ENCODE results near the gene GUCA1A. TPM values are rescaled to one million over a fixed set of nuclear protein-coding genes. Genes with fewer than 3 reads are reported as not detected.

Gene GUCA1A
- total and polyA plus RNA-seq, 2 of the 4 experiments (the other 2 are of a cell fraction) = 0.18 to 0.32 TPM

DNA sequence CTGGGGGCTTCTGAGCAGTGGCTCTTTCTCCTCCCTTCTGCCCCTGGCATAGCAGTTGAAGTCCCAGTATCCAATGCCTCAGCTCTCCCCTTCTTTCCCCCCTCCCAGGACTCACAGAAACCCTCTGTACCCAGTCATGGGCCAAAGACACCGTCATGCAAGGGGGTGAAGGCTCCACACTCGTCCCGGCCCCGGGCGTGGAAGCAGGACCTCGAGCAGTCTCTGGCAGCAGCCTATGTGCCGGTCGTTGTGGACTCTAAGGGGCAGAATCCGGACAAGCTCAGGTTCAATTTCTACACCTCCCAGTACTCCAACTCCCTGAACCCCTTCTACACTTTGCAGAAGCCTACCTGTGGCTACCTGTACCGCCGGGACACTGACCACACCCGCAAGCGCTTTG is 10.4 kb upstream of the GUCA1A start:
- H3K9ac ChIP-seq (ENCODE audit: low read depth, low read length) = no peak overlapping the region
- H3K27me3 ChIP-seq (ENCODE audit: control insufficient read depth, insufficient read depth, low read length) = peaks cover 7% of the 10 kb centered on the region
- no peak overlapping the region for H4K91ac ChIP-seq (ENCODE audit: insufficient read depth, low read depth, low read length)
- no peak overlapping the region for H3K14ac ChIP-seq (replicated peaks; ENCODE audit: low read depth, low read length)
- DNase-seq (no peak), ATAC-seq (ENCODE audit: low read depth) (no peak)
- H2BK20ac ChIP-seq (ENCODE audit: low read depth, low read length) = peak overlapping the region; percentile 1; the same call in 1 of the 2 replicates
- no peak overlapping the region for H4K8ac ChIP-seq (ENCODE audit: low read depth in 2 of 2, low read length in 2 of 2)
- no peak overlapping the region for H2AFZ ChIP-seq (replicated peaks; ENCODE audit: low read length, poor library complexity)
- H3K36me3 ChIP-seq (ENCODE audit: control insufficient read depth, insufficient read depth, low read length) = no peaks in the 10 kb centered on the region
- H2BK120ac ChIP-seq (ENCODE audit: low read depth, low read length) = no peak overlapping the region
- BruUV-seq (replicated peaks) = no TSS peak
- peak overlapping the region; percentile 42 for H2AK9ac ChIP-seq (replicated peaks; ENCODE audit: low read depth, low read length, poor library complexity)
- H3K9me1 ChIP-seq (ENCODE audit: insufficient read depth, low read length) = no peaks in the 10 kb centered on the region
- peaks cover 12% of the 10 kb centered on the region for H3K4me1 ChIP-seq (ENCODE audit: control insufficient read depth, insufficient read depth, low read length)
- TF ChIP-seq, protein P1, sequence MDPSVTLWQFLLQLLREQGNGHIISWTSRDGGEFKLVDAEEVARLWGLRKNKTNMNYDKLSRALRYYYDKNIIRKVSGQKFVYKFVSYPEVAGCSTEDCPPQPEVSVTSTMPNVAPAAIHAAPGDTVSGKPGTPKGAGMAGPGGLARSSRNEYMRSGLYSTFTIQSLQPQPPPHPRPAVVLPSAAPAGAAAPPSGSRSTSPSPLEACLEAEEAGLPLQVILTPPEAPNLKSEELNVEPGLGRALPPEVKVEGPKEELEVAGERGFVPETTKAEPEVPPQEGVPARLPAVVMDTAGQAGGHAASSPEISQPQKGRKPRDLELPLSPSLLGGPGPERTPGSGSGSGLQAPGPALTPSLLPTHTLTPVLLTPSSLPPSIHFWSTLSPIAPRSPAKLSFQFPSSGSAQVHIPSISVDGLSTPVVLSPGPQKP (IDR thresholded peaks at IDR 0.05; ENCODE audit: borderline replicate concordance, low read depth, low read length) = no peak
- TF ChIP-seq MAZ (IDR thresholded peaks at IDR 0.05; ENCODE audit: borderline replicate concordance, low read depth, low read length) (no peak), CEBPB (IDR thresholded peaks at IDR 0.05; ENCODE audit: low read depth, low read length) (no peak), NFE2L2 (IDR thresholded peaks at IDR 0.05; ENCODE audit: low read depth, low read length) (no peak), FOS (IDR thresholded peaks at IDR 0.05; ENCODE audit: low read depth, low read length) (no peak), RAD21 (IDR thresholded peaks at IDR 0.05; ENCODE audit: low read length) (no peak), RFX5 (IDR thresholded peaks at IDR 0.05; ENCODE audit: low read depth, low read length) (no peak), RCOR1 (IDR thresholded peaks at IDR 0.05; ENCODE audit: insufficient replicate concordance, low read length) (no peak), MAFK (IDR thresholded peaks at IDR 0.05; ENCODE audit: low read depth, low read length) (no peak), POLR2A (IDR thresholded peaks at IDR 0.05; ENCODE audit: low read depth, low read length) (no peak), BHLHE40 (IDR thresholded peaks at IDR 0.05; ENCODE audit: low read depth, low read length) (no peak)
- TF ChIP-seq, protein P2, sequence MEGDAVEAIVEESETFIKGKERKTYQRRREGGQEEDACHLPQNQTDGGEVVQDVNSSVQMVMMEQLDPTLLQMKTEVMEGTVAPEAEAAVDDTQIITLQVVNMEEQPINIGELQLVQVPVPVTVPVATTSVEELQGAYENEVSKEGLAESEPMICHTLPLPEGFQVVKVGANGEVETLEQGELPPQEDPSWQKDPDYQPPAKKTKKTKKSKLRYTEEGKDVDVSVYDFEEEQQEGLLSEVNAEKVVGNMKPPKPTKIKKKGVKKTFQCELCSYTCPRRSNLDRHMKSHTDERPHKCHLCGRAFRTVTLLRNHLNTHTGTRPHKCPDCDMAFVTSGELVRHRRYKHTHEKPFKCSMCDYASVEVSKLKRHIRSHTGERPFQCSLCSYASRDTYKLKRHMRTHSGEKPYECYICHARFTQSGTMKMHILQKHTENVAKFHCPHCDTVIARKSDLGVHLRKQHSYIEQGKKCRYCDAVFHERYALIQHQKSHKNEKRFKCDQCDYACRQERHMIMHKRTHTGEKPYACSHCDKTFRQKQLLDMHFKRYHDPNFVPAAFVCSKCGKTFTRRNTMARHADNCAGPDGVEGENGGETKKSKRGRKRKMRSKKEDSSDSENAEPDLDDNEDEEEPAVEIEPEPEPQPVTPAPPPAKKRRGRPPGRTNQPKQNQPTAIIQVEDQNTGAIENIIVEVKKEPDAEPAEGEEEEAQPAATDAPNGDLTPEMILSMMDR (conservative IDR thresholded peaks at IDR 0.05; ENCODE audit: low read depth, low read length) = no peak
- TF ChIP-seq, protein P3, sequence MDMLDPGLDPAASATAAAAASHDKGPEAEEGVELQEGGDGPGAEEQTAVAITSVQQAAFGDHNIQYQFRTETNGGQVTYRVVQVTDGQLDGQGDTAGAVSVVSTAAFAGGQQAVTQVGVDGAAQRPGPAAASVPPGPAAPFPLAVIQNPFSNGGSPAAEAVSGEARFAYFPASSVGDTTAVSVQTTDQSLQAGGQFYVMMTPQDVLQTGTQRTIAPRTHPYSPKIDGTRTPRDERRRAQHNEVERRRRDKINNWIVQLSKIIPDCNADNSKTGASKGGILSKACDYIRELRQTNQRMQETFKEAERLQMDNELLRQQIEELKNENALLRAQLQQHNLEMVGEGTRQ (IDR thresholded peaks at IDR 0.05; ENCODE audit: low read depth, low read length) = no peak
- H3K27ac ChIP-seq (ENCODE audit: insufficient read depth, low read length) = no peak overlapping the region
- 79% methylated on average over 6 of the region's 13 CpGs; no CpG with 5 or more reads in 1 of the 2 experiments for WGBS, 2 experiments (ENCODE audit: extremely low coverage in 2 of 2, insufficient read length in 1 of 2)
- H3K4ac ChIP-seq (ENCODE audit: low read depth, low read length) = no peak overlapping the region; the same call in 1 of the 2 replicates
- no peak overlapping the region for H2BK15ac ChIP-seq (ENCODE audit: low read depth, low read length)
- dilution Hi-C loops (cut with HindIII; ENCODE audit: low sequenced_read_pairs, unreplicated experiment) (no loop called here), in situ Hi-C loops (cut with MboI; ENCODE audit: low sequenced_read_pairs) (no loop called here), intact Hi-C loops (cut with micrococcal nuclease) (loop anchor here (10.0 kb wide), 1 partner anchor 378 kb away; the partner anchor contains the start of genes PRICKLE4 and TOMM6)
- no peak overlapping the region for H4K5ac ChIP-seq (ENCODE audit: low read depth, low read length)
- H3K56ac ChIP-seq (ENCODE audit: extremely low read depth, insufficient read depth, low read length) = no peak overlapping the region
- no peak overlapping the region for H2BK5ac ChIP-seq (ENCODE audit: low read depth, low read length, poor library complexity, severe bottlenecking)
- H3K9me3 ChIP-seq (ENCODE audit: control insufficient read depth, insufficient read depth, low read length) = no peaks in the 10 kb centered on the region
- H2AK5ac ChIP-seq (ENCODE audit: low read depth, low read length) = no peak overlapping the region
- no peak overlapping the region for H3K23ac ChIP-seq (ENCODE audit: low read depth, low read length)
- no peak overlapping the region for H3K4me3 ChIP-seq (ENCODE audit: insufficient read depth, low read depth, low read length)
- H3K79me1 ChIP-seq (ENCODE audit: low read depth in 1 of 2, low read length in 2 of 2) = no peaks in the 10 kb centered on the region
- H4K20me1 ChIP-seq (ENCODE audit: insufficient read depth, low read length) = no peaks in the 10 kb centered on the region
- ChIA-PET POLR2A (ENCODE audit: unreplicated experiment) (no interaction called here), CTCF (interaction anchor here (1.1 kb wide), 1 partner anchor 51 kb away, joined by 6 read pairs; no protein-coding TSS in a partner anchor)
- no peak overlapping the region for H3K4me2 ChIP-seq (ENCODE audit: low read depth, low read length)
- no peak overlapping the region for H3K18ac ChIP-seq (ENCODE audit: low read depth, low read length)

Data from IMR-90 (cell line).